Pulmonary artery endothelial cell (primary cell): ENCODE results near the gene MTSS2. TPM values are rescaled to one million over a fixed set of nuclear protein-coding genes. Genes with fewer than 3 reads are reported as not detected.
"Not testable (repeated sequence)": the region's sequence is repeated elsewhere in the genome, so short reads cannot be mapped to it uniquely, and the experiment has no call there.

Experiments
- DNase-seq: peaks from one replicate; pipeline ENCODE4 v3.0.0-alpha.2; 2011; ENCODE audit warnings: low read depth, low spot score
- total RNA-seq: library from RNA; depleted of rRNA; stranded (reverse); fragments of >200 nt; gene quantifications from 2 replicates; pipeline ENCODE4 v1.2.3, GENCODE V29; 2014

Gene MTSS2
- total RNA-seq, 1 donor from 2014 or later, result 6.1 TPM

DNA sequence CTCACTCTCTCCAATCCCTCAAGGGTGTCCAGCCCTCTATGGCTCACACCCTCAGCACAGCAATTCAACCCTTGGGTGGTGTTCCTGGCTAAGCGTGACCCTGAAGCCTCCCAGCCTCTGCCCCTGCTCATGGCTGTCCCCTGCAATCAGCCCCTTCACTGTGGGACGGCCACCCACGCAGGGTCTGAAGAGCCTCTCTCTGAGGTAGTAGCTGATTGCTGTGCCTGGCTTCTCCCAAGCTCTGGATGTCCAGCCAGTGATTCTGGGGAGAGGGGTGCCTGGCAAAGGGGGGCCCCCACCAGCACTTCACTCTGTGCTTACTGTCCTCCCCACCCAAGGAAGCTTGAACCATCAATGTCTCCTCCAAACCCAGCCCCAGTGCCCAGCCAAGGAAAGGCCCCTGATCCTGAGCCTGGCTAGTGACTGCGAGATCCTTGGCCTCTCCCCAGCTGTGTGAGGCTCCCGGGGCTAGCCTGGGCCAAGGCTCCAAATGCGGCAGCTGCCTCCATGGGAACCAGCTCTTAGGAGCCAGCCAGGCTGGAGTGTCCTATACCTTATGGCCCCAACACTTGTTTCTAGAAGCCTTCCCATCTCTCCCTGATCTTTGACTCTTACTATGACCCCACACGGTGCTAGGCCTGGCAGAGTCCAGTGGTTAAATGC, 9.9 kb downstream of the MTSS2 start:
- DNase-seq, result no peak

DNA sequence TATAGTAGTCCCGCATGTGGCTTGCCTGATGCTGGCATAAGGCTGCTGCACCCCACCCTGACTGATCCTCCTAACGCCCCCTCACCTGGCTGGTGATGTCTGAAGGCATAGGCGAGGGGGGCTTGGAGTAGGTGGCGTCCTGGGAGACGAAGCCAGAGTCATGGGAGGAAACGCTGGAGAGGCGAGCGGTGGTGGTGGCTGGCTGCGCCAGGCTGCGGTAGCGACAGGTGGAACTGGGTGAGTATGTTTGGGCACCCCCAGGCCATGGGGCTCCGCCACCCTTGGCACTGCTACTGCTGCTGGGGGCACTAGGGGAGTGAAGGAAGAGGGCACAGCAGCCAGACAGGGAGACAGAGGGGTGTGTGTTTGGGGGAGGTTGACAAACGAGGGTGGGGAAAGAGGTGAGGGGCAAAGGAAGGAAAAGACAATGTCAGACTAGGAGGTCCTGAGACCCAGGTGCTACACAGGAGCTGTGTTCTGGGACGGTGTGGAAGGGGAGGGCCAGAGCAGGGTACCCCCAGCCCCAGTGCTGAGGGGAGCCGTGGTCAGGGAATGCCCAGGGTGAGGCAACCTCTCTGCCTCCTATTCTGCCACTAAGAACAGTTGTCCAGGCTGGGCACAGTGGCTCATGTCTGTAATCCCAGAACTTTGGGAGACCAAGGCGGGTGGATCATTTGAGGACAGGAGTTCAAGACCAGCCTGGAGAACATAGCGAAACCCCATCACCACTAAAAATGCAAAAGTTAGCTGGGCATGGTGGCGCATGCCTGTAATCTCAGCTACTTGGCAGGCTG, 11.4 kb downstream of the MTSS2 start:
- DNase-seq, result no peak

DNA sequence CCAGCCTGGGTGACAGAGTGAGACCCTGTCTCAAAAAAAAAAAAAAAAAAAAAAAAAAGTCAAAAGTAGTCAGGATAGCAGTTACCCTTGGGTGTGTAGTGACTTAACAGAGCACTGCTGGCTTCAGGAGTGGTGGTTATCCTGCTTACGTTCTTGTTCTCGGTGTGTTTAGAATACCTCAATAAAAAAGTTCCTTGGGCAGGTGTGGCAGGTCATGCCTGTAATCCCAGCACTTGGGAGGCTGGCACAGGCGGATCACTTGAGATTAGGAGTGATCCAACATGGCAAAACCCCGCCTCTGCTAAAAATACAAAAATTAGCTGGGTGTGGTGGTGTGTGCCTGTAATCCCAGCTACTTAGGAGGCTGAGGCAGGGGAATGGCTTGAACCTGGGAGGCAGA, 14.9 kb downstream of the MTSS2 start:
- not testable (repeated sequence) for DNase-seq

DNA sequence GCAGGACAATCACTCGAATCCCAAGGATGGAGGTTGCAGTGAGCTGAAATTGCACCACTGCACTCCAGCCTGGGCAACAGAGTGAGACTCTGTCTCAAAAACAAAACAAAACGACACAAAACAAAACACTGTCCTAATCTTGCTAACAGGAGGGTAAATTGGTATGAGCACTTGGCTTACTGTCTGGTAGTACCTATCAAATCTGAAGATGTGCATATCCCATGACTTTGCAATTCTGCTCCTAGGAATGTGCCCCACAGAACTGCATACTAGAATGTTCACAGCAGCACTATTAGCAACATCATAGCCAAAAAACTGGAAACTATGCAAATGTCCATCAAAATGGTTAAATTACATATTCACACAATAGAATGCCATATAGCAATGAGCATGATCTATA, 15.7 kb downstream of the MTSS2 start:
- DNase-seq, result no peak

DNA sequence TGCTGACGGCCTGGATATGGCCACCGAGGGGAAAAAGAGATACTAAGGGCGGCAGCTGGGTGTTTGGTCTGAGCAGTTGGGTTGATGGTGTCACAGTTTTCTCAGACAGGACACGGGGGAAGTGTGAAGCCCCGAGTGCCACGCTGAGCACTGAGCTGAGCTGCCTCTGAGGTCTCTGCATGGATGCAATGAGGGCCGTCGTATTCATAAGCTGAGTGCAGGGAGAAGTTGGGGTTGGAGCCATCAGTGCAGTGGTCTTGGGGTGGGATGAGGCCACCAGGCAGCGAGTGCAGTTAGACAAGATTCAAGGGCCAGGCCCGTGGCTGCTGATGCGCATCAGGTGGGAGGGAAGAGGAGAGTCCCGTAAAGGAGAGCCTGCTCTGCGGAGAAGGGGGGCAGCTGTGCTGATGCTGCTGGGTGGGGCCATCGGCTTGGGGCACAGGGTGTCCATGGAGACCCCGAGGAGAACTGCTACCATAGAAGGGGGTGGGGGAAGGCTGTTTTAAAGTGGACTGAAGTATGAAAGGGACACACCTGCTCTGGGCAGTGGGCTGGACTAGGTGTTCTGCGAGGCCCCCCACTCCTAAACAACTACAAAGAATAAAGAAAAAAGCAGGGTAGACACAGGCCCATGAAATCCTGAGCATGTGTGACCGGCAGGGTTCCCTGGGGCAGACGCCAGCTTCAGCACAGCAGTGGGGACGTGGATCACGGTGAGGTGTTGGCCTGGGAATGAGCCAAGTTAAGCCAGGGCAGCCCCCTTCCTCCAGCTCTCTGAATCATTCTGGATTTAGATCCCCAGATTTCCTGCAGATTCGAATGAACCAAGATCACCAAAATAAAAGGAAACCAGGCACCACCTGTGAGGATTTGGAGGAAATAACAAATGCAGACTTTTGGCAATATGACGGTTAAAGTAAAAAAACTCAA, 19.8 kb downstream of the MTSS2 start:
- peak; percentile 80 for DNase-seq

DNA sequence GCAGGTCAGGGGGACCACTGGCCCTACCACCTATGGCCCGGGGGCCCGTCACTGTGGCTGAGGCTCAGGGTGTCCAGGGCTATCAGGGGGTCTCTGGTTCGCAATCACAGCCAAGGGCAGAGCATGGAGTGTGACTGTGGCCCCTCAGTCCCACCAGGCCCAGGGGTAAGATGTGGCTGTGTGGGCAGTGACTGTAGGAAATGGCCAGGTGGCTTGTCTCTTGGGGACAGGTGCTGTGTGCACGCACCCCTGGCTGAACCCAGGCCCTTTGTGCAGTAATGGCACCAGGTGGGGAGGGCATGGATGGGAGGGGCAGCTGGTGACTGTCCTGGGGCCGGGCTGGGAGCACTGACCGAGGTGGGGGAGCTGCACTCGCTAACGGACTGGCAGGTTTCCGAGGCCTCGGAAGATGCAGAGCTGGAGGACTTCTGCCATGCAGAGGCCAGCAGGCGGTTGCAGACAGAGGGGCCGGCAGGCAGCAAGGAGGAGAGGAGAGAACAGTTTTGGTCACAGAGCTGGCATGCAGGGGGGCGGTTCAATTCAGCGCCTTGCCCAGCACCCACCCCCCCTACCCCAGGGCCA, 20.6 kb downstream of the MTSS2 start:
- DNase-seq, result no peak

DNA sequence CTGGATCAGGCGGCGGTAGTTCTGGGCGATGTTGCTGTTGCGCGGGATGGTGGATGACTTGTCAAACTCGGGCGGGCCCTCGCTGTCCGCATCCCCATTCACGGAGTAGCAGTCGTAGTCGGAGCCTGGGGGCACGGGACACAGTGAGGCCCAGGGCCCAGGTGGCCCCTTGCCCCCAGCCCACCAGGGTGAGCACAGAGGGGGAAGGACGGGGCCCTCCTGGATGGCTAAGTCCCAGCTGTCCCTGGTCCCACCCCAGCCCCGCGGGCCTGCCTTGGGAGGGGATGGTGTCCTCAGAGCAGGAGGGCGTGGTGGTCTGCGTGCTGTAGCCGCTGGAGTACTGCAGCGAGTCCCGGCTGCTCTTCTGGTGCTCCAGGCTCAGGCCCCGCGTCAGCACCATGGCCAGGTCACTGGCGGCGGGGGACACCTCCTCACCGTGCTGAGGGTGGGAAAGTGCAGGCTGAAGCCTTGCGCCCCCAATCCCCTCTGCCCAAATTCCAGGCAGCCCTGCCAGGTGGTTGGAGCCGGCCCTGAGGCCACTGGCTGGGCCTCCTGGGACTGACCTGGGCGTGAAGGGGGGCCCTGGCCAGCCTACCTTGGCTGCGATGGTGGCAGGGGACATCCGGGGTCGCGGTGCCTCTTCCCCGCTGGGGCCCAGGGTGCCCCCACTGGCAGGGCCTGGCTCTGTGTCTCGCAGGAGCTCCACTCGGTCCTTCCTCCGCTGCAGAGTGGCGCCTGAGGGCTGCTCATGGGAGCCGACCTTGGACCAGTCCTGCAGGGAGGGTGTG, 21.3 kb downstream of the MTSS2 start:
- DNase-seq, result no peak

DNA sequence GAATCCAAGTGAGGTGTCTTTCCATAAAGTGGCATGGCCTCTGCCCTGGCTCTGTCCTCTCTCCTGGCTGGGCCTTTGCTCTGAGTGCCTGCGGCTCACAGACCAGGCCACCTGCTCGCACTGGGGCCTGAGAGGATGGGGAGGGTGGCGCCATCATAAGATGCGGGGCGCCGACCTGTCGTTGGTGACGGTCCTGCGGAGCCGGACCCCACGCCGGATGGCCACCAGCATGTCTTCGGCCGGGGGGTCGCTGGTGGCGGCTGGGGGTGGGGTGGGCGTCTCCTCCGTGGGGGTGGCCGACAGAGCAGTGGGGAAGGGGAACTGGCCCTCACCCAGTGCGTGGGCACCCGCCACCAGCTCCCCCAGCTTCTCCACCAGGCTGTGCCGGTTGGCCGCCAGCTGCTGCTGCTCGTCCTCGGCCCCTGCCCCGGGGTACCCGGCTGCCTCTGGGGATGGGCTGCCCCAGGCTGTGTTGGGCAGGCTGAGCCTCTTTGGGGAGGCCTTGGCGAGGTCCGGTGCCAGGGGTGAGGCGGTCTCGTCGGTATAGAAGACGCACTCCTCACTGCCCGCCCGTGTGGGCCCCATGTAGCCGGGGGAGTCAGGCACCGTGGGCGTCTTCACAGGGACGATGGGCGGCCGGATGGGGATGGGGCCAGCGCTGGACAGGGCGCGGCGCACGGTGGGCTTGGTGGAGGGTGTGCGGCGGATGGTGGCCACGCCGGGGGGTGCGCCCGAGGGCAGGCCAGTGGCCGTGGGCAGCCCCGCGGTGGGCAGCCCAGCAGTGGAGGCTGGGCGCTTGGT, 22.1 kb downstream of the MTSS2 start:
- DNase-seq, result no peak

DNA sequence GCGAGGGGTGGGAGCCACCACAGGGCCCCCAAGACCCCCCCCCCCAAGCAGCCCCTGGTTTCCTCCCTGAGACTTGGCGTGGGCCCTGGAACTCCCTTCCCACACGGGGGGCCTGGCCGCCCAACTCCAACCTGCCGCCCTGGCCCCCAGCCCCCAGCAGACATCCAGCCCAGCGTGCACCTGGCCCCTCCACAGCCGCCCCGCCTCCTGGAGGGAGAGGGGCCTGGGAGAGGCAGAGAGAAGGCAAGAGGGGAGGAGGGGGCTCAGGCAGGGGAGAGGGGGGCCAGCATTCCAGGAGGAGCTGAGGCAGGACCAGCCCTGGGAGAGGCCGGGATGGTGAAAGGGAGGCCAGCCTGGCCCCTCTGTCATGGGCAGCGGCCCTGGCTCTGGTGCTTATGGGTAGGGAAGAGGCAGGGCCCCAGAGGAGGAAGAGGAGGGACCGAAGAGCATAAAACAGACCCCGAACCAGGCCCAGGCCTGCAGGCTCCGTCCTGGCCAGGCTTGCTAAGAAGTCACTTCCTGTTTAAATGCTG, 22.8 kb downstream of the MTSS2 start:
- DNase-seq, result no peak

DNA sequence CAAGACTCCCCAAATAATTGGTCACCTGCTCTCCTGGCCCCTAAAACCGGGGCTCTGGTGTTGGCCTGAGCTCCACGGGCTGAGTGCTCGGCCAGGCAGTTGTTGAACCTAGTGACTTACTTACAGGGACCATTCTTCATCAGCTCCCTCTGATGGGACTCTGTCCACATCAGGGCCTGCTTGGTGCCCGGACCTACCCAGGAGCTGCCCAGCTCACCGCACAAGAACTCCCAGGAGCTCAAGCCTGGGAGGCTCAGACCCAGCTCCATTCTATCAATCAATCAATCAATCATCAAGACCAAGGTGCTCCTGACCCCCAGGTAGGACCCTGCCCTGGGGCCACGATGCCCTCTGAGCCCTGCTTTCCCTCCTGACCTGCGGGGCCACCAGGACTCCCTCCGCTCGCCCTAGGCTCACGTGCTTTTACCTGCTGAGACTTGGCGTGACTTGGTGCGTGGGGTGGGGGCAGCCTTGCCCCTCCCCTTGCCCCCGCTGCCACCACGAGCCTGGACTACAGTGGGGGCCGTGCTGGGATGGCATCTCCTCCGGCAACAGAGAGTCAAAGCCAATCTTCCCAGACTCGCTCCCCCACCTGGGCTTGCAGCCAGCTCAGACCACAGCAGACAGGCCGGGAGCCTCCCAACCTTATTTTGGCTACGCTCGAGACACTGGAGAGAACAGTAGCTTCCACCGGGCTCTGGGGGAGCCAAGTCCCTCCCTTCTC, 23.8 kb downstream of the MTSS2 start:
- DNase-seq, result no peak

DNA sequence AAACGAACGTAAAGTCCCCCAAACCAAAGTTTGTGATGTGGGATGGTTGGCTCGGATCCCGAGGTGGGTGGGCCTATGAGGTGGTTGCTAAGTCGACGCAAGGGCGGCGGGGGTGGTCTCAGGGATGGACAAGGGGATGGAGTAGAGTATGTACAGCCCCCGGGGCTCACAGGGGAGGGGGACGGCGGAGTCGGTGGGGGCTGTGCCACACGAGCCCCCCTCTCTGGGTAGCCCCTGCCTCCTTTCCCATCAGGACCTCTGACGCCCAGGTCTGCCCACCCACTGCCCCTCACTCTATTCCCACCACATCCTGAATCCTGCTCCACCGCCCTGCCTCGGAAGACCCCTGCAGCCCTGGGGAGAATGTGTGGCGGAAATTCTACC, 24.3 kb downstream of the MTSS2 start:
- no peak for DNase-seq

DNA sequence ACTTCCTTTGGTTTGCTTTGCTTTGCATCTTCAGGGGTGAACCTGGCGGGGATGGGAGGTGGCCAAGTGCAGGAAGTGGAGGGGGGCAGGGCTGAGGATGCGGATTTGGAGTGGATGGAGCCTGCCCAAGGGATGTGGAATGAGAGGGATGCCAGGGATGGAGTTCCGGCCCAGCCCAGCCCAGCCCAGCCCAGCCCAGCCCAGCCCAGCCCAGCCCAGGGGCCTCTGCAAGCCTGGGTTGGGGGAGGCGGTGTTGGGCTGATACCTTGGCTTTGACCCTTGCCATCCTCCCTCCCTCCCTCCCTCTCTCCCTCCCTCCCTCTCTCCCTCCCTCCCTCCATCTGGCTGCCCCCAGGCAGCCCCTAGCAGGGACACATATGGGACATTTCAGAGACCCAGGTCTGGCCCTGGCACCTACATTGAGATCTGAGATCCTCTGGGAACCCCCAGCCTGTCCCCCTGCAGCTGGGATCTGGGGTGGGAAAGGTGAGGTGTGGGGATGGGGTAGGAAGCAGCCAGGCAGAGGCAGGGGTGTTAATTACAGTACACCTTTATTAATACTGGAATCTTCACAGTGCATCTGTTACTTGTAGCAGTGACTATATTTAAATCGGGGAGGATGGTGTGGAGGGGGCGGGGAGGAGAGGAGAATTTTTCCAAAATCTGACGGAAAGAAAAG, 25.0 kb downstream of the MTSS2 start:
- no peak for DNase-seq

DNA sequence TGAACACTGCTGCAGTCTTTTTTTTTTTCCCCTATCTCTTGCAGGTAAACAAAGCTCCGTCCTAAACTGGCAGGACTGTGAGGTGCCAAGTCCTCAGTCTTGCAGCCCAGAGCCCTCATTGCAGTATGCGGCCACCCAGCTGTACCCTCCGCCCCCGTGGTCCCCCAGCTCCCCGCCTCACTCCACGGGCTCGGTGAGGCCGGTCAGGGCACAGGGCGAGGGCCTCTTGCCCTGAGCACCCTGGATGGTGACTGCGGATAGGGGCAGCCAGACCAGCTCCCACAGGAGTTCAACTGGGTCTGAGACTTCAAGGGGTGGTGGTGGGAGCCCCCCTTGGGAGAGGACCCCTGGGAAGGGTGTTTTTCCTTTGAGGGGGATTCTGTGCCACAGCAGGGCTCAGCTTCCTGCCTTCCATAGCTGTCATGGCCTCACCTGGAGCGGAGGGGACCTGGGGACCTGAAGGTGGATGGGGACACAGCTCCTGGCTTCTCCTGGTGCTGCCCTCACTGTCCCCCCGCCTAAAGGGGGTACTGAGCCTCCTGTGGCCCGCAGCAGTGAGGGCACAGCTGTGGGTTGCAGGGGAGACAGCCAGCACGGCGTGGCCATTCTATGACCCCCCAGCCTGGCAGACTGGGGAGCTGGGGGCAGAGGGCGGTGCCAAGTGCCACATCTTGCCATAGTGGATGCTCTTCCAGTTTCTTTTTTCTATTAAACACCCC, 25.7 kb downstream of the MTSS2 start:
- DNase-seq, result no peak

DNA sequence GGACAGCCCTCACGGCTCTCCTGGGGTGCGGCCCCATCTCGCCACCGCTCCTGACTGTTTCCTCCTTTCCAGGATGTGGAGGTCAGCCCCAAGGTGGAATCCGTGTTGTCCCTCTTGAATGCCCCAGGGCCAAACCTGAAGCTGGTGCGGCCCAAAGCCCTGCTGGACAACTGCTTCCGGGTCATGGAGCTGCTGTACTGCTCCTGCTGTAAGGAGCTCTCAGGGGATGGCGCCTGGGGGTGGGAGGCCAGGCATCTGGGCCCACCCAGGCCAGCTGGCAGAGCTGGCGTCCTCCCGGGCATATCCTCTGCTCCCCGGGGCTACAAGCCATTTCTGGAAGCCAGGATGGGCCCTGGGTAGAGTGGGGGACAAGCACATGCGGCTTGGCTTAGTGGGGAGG, 26.3 kb downstream of the MTSS2 start:
- DNase-seq, result no peak

DNA sequence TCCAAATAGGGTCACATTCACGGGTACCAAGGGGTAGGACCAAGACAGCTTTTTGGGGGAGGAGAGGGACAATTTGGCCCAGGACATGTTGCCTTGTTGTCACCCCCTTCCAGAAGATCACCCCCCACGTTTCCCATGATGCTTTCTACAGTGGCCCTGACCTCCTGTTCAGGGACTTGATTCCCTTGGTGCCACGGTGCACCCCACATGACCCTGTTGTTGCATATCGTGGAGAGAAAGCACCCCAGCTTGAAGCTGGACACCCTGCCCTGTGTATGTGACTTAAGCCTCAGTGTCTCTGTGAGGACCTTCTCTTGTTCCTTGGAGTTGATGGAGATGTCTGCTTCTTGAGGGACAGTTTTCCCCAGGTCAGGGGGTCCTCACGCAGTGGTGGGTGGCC, 26.9 kb downstream of the MTSS2 start:
- DNase-seq, result no peak

DNA sequence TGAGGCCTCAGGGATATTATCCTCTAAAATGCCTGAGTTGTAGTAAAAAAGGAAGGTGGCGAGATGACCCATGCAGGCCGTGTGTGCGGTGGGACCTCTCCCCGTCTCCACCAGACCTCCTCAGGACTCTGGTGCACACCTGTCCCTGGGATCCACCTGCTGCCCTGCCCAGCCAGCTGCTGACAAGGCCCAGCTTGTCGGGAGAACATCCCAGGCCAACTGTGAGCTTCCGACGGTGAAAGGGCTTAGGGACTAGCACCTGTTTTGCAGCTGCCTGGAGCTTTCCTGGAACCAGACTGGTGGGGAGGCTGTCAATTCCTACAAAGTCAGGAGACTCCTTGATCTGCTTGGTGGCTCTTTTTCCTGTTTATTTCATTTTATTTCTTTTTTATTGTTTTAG, 27.9 kb downstream of the MTSS2 start:
- DNase-seq, result no peak

DNA sequence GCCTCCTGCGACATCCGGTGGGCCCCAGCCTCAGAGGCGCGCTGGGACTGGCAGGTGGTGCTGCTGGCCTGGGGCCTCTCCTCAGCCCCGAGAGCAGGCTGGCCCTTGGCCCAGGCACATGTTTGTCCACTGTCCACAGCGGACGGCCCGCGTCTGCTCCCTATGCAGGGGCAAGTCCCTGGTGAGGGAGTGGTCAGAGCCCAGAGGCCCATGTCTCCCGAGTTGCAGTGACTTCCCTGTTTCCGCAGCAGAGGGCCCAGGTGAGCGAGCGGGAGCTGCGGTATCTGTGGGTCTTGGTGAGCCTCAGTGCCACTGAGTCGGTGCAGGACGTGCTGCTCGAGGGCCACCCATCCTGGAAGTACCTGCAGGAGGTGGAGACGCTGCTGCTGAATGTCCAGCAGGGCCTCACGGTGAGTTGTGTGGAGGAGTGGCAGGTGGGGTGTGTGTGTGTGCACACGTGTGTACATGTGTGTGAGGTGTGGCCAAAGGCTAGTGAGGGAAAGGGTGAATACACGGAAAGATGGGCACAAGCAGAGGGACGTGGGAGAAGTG, 29.1 kb downstream of the MTSS2 start:
- no peak for DNase-seq
